GM21447 (cell line): Measurements from ENCODE around the gene SCCPDH.
"Not testable (repeated sequence)": the region's sequence is repeated elsewhere in the genome, so short reads cannot be mapped to it uniquely, and the experiment has no call there.

ENCODE experiments used
- ATAC-seq: cut with Tn5 transposase; IDR thresholded peaks from one replicate; pipeline ENCODE4 v1.9.1; 2021; ENCODE audit not compliant: unreplicated experiment

Gene SCCPDH

GRCh38 chr1:246724016-246724730 is at the start of gene SCCPDH:
Gene SCCPDH, plus strand, starts transcription at chr1:246724409. Its CDS starts 14 bp downstream, at chr1:246724423.
- ATAC-seq, result peak; percentile 92

GRCh38 chr1:246677842-246678241 is 46.4 kb upstream of the SCCPDH start:
- no peak for ATAC-seq

- no peak for ATAC-seq
These were observed 45.1 kb upstream of the SCCPDH start for GRCh38 chr1:246678816-246679793.

DNA sequence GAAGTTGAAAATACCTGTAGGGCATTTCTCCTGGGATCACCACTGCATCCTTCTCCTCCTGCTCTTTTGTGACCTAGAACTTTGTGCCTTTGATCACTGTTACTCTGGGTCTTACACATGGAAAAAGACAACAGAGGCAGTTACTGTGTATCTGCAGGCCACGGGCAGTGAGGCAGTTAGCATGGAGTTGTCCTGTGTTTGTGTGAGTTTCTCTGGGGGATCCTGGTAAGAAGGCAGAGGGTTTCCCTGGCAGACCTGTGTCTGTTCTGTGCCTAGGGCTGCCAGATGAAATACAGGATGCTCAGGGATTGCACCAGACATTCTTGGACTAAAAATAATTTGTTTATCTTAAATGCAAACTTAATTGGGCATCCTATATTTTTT is 44.4 kb upstream of the SCCPDH start:
- no peak for ATAC-seq

- ATAC-seq, result no peak
These were observed 44.0 kb upstream of the SCCPDH start for GRCh38 chr1:246680190-246680589.

DNA sequence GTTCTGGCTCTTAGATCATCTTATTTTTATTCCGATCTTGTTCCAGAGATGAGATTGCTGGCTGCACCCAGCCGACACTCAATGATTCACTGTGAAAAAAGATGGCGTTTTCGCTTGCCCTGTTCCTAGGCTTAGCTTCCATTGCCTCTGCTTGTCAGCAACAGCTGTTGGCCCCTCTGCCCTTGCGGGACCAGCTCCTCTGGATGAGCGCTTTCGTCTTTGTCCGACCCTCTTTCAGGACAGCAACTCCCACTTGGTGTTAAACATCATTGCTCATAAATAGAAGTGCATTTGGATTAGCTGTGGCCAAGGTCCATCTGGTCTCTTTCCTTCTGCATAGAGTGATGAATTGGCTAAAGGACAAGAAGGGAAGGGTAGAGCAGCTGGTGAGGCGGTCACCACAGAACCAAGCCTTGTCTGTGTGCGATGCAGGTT is 43.5 kb upstream of the SCCPDH start:
- ATAC-seq, result no peak

GRCh38 chr1:246681900-246682895 is 42.0 kb upstream of the SCCPDH start:
- no peak for ATAC-seq

DNA sequence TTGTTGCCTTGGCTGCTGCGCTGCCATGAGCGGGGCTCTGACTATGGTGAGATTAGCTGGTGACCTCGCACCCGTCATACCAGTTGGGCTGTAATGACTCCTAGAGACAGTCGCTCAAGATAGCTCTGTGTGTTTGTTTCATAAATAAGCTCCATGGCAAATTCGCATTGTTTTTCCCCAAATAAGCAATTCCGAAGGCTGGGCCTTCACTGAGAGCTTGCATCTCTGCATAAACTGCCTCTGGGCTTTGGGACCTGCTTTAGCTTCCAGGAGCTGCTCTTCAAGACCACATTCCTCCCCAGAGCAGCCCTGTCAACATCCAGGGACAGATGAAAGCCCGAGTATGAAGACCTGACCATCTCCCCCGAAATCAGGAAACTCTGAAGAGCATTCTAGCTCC is 40.7 kb upstream of the SCCPDH start:
- ATAC-seq, result no peak

DNA sequence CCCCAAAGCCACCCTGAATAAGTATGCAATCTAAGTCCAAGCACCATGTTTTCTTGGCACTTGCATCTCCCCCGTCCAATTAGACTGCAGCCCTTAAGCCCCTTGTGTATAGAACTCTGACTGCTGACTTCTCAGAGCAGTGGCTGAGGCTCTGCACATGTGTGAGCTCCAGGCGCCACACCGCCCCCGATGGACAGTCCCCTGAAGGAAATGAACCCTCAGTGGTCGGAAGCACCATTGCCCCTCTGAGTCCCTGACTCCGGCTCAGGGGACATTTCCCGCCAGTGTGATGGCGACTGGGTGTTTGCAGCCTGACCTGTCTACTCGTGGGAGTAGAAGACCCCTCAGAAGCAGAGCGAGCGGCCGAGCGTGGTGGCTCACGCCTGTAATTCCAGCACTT is 37.2 kb upstream of the SCCPDH start:
- ATAC-seq, result no peak

DNA sequence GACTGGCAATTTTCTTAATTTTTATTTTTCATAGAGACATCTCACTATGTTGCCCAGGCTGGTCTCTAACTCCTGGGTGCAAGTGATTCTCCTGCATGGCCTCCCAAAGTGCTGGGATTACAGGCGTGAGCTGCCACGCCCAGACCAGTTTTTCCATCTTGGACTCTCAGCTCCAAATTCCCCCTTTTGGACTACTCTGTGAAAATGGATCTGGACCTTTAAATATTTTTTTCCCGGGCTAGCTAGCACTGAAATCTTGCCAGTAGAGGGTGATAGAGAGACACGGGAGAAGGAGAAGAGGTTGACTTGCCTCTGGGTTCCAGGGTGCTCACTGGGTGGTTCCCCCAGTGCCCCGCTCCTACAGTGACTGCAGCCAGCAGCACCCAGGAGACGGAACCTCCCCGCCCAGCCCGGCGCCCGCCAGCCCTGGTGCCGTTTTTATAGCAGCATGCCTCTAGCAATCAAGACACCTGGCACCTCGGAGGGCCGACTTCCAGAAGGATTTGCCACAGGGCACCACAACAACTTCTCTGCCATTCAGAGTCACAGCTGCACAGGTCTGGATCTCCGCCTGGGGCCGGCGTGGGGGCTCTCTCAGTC is 34.7 kb upstream of the SCCPDH start:
- peak; percentile 98 for ATAC-seq

DNA sequence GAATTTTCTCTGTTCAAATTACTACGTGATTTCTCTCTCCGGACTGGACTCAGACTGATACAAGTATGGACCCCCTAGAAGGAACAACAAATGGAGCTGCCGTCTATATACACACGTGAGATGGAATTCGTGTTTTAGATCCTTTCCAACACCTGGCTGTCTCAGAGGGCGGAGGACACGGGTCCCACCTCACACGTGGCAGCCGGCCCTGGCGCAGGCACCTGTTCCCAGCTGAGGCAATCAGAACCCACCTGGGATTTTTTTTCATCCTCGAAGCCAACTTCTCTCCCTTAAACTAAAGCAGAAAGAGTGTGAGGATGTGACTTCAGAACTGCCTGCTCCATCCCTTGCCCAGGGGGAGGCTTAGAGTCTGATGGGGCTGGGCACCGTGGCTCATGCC is 34.1 kb upstream of the SCCPDH start:
- no peak for ATAC-seq

DNA sequence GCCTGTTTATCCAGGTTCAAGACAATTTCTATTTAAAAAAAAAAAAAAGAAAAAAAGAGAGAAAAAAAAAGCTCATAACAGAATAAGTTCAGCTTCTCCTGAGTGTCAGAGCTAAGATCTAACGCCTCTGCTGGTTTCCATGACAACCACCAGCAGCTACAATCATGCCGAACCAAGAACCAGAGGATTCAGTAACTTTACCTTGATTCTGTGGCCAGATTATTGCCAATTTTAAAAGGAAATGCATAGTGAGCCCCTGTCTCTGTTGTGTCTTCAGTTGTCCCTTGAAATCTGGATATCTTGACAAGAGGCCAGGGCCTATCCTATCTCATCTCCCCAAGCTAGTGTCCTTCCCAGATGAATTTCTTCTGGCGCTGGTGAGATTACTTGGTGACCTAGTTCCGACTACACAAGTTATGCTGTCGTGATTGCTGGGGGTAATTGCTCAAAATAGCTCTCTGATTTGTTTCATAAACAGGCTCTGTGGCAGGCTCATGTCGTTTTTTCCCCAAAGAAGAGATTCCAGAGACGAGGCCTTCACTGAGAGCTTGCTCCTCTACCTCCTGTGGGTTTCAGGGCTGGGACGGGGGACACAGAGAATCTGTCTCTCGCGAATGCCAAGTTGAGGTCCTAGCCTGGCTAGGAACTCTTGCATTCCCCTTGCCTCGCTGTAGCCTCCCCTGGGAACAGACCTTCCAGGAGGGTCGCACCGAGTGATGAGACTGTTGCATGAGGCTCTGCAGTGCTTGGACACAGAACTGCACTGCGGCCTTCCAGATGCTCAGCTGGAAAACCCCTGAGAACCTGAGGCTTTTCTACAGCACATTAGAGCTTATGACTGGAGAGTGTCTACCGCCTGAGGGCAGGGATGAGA is 32.4 kb upstream of the SCCPDH start:
- ATAC-seq, result no peak

- not testable (repeated sequence) for ATAC-seq
These were observed 29.9 kb upstream of the SCCPDH start for GRCh38 chr1:246694213-246694895.

DNA sequence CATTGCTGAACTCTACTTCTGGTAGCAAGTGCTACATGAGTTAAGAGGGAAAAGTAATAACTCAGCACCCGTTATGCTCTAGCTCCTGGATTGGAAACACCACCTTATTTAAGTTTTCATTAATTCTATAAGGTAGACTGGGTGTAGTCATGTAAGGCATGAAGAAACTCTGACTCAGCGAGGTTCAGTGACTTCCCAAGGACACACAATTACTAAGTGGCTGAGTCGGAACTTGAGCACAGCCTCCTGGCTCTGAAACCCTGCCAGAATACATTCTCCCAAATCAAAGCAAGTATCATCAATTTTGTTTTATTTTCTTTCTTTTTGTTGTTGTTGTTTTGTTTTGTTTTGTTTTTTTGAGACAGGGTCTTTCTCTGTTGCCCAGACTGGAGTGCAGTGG is 29.1 kb upstream of the SCCPDH start:
- ATAC-seq, result no peak

GRCh38 chr1:246695666-246696065 is 28.5 kb upstream of the SCCPDH start:
- ATAC-seq, result no peak

GRCh38 chr1:246698466-246699094 is 25.6 kb upstream of the SCCPDH start:
- no peak for ATAC-seq

DNA sequence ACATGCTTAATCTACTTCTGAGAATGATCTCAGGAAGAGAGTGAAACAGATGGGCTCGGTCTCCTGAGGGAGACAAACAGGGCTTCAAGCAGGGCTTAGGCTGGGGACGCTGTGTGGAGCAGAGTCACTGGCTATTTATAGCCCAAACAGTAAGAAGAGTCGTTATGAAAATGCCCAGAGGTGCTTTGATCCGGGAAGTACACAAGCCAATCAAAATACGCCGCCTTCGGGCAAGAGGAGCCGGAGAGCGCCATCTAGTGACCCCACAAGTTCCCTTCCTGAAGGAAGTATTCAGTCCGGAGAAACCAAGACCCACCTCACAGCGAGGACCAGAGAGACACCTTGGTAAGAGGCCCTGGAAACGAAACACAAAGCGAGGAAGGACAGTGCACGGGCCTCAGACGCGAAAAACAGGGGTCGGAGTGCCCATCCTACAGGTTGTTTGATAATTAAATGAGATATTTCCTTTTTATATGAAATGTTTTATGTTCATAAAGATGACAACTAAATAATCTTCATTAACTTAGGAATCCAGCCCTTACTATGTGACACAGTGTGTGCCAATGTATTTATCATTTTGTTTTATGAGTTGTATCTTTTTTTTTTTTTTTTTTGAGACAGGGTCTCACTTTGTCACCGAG is 25.0 kb upstream of the SCCPDH start:
- peak; percentile 95 for ATAC-seq

DNA sequence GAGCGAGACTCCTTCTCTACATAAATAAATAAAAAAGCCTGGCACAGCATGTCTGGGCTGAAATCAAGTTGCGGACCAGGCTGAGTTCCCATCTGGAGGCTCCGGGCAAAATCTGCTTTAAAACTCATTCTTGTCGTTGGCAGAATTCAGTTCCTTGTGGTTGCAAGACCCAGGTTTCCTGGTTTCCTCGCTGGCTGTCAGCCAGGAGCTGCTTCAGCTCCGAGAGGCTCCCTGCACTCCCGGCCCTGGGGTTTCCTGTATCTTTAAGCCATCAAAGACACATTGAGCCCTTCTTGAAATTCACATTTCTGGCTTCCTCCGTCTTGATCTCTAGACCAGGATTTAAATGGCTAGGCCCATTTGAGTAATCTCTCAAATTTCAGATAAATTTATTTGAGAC is 20.6 kb upstream of the SCCPDH start:
- ATAC-seq, result no peak
